ENCODE data around the gene PDZK1IP1.
"Not testable (repeated sequence)": the region's sequence is repeated elsewhere in the genome, so short reads cannot be mapped to it uniquely, and the experiment has no call there.

PDZK1IP1 gene

GRCh38 chr1:47196622-47197021, 6.8 kb upstream of the PDZK1IP1 start:
- DNase-seq (ENCODE audit: low read depth), result no peak

DNA sequence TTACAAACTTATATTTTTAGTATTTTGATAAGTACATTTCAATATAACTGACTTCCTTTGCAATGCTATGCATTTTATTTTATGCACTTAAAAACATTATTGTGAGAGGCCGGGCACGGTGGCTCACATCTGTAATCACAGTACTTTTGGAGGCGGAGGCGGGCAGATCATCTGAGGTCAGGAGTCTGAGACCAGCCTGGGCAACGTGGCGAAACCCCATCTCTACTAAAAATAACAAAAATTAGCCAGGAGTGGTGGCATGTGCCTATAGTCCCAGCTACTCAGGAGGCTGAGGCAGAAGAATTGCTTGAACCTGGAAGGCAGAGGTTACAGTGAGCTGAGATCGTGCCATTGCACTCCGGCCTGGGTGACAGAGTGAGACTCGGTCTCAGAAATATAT, 6.1 kb upstream of the PDZK1IP1 start:
- not testable (repeated sequence) for DNase-seq (ENCODE audit: low read depth)

DNA sequence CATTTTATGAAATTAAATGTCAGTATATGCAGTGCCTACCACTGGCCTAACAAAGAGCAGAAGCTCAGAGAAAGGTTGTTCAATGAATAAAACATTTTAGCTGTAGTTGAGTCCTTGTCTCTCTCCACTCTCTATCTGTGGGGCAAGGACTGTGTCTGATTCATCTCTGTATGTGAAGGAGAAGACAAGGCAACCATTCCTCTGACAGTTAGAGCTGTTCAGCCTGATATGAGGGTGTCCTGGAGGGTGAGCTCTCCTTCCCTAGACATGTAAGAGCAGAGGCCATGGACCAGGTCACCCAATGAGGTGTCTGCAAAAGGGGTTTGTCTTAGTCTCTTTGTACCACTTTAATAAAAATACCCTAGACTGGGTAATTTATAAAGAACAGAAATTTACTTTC, 4.5 kb upstream of the PDZK1IP1 start:
- no peak for DNase-seq (ENCODE audit: low read depth)

DNA sequence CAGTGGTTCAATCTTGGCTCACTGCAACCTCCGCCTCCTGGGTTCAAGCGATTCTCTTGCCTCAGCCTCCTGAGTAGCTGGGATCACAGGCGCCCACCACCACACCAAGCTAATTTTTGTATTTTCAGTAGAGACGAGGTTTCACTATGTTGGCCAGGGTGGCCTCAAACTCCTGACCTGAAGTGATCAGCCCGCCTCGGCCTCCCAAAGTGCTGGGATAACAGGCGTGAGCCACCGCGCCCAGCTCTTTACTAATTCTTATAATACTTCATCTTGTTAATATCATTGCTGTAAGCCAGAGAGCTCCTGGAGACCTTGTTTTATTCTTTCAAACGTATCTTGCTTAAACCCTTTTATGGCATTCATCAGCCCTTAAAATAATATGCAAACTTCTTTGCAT, 3.7 kb upstream of the PDZK1IP1 start:
- not testable (repeated sequence) for DNase-seq (ENCODE audit: low read depth)

GRCh38 chr1:47192458-47193384, 2.9 kb upstream of the PDZK1IP1 start:
- DNase-seq (ENCODE audit: low read depth), result peak; percentile 35

GRCh38 chr1:47191940-47192457, 2.2 kb upstream of the PDZK1IP1 start:
- DNase-seq (ENCODE audit: low read depth), result no peak

GRCh38 chr1:47190857-47191256, 1.0 kb upstream of the PDZK1IP1 start:
- no peak for DNase-seq (ENCODE audit: low read depth)

- DNase-seq (ENCODE audit: low read depth), result no peak
These were observed 646 bp upstream of the PDZK1IP1 start for GRCh38 chr1:47190509-47190855.

GRCh38 chr1:47188791-47189785, 748 bp downstream of the PDZK1IP1 start:
- DNase-seq (ENCODE audit: low read depth), result no peak

DNA sequence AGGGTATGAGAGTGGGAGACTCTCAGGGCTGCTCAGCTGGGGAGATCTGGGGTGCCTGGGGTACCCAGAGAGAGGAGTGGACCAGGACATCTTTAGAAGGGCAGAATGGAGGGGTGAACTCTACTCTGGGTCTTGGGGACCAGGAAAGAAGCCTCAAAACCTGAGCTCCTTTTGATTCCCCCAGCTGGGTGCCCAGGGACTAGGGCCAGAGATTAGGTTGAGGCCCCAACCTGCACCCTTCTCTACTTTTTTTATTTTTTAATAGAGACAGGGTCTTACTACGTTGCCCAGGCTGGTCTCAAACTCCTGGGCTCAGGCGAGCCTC, 1.9 kb downstream of the PDZK1IP1 start:
- no peak for DNase-seq (ENCODE audit: low read depth)

GRCh38 chr1:47187231-47187925, 2.5 kb downstream of the PDZK1IP1 start:
- no peak for DNase-seq (ENCODE audit: low read depth)

DNA sequence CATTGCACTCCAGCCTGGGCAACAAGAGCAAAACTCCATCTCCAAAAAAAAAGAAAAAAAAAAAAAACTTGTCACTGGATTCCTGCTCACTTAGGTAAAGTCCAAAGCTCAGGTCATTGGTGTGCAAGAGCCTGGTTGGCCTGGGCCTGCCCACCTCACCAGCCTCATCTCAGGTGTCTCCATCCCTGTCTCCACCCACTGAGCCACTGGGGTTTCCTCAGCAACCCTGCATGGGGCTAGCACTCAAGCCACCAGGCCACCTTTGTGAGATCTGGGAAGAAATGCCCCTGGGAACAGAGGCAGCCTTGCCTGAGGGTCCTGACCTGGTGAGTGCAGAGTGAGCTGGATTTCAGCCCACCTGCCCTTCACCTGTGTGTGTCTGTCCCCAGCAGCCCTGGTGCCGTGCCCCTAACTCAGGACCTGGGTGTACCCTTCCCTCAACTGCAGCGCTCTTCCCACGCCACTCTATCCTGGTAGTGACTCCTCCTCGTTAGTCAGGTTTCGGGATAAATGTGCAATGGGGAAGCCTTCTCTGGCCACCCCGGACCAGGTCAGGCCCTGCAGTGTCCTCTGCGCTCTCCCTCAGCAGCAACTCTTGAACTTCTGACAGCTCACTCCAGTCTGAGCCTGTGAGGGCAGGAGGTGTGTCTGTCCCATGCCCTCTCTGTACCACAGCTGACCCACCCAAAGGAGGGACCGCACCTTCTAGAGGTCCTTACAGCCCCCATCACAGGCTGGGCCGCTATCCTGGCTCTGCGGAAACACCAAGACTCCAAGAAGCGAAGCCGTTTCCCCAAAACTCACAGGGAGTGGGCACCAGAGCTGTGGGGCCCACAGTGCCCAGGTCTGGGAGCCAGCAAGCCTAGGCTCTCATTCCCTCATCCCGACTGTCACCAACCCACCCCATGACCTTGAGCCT, 3.3 kb downstream of the PDZK1IP1 start:
- no peak for DNase-seq (ENCODE audit: low read depth)

GRCh38 chr1:47184822-47185677, 4.8 kb downstream of the PDZK1IP1 start:
- DNase-seq (ENCODE audit: low read depth), result no peak

- DNase-seq (ENCODE audit: low read depth), result no peak
These were observed 5.6 kb downstream of the PDZK1IP1 start for GRCh38 chr1:47184090-47184821.

GRCh38 chr1:47183308-47184089, 6.3 kb downstream of the PDZK1IP1 start:
- DNase-seq (ENCODE audit: low read depth), result no peak

GRCh38 chr1:47182676-47183235, 7.1 kb downstream of the PDZK1IP1 start:
- DNase-seq (ENCODE audit: low read depth), result no peak

GRCh38 chr1:47181955-47182675, 7.7 kb downstream of the PDZK1IP1 start:
- no peak for DNase-seq (ENCODE audit: low read depth)
